ENCODE data around the gene MMP11.

The MMP11 gene

DNA sequence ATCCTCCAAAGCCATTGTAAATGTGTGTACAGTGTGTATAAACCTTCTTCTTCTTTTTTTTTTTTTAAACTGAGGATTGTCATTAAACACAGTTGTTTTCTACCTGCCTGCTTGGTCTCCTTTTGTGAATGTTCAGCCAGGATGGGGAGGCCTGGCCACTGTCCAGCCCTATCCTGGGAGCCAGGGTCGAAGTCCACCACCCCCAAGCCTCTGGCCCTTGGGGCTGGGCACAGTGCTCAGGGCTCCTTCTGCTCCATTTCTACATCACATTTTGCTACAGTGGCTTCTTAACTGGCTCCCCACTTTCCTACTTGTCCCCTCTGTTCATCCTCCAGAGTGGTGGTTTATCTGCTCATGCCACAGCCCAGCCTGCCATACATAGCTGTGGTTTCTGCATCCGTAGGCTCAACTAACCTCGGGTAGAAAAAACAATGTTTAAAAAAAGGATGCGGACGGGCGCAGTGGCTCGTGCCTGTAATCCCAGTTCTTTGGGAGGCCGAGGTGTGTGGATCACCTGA is 11.6 kb downstream of the MMP11 start:
- Histone ChIP-seq H3K27ac (ENCODE audit: low read length) (no peak overlapping the region), H3K27me3 (ENCODE audit: low read depth, low read length) (no peaks in the 10 kb centered on the region), H3K4me2 (ENCODE audit: low read length) (no peak overlapping the region), H4K20me1 (ENCODE audit: insufficient read depth, low read length) (peaks cover 19% of the 10 kb centered on the region), H3K9ac (ENCODE audit: low read length) (no peak overlapping the region), H3K79me2 (ENCODE audit: low read length) (peaks cover 20% of the 10 kb centered on the region), H3K4me1 (ENCODE audit: low read length) (peaks cover 21% of the 10 kb centered on the region), H3K4me3 (ENCODE audit: low read length) (no peak overlapping the region), H2AFZ (ENCODE audit: low read depth, low read length) (no peak overlapping the region), H3K9me3 (ENCODE audit: insufficient read depth, low read length) (no peaks in the 10 kb centered on the region), H3K36me3 (replicated peaks; ENCODE audit: low read depth, low read length) (peaks cover 4% of the 10 kb centered on the region)
- TF ChIP-seq, protein P1, sequence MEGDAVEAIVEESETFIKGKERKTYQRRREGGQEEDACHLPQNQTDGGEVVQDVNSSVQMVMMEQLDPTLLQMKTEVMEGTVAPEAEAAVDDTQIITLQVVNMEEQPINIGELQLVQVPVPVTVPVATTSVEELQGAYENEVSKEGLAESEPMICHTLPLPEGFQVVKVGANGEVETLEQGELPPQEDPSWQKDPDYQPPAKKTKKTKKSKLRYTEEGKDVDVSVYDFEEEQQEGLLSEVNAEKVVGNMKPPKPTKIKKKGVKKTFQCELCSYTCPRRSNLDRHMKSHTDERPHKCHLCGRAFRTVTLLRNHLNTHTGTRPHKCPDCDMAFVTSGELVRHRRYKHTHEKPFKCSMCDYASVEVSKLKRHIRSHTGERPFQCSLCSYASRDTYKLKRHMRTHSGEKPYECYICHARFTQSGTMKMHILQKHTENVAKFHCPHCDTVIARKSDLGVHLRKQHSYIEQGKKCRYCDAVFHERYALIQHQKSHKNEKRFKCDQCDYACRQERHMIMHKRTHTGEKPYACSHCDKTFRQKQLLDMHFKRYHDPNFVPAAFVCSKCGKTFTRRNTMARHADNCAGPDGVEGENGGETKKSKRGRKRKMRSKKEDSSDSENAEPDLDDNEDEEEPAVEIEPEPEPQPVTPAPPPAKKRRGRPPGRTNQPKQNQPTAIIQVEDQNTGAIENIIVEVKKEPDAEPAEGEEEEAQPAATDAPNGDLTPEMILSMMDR (IDR thresholded peaks at IDR 0.05; ENCODE audit: low read depth, low read length) = no peak
- TF ChIP-seq EZH2phosphoT487 (IDR thresholded peaks at IDR 0.05; ENCODE audit: low read depth) = no peak

GRCh38 chr22:23786261-23786710 is 13.6 kb downstream of the MMP11 start:
- H3K4me1 ChIP-seq (ENCODE audit: low read length) = peaks cover 41% of the 10 kb centered on the region
- H3K79me2 ChIP-seq (ENCODE audit: low read length) = peaks cover 40% of the 10 kb centered on the region
- peak overlapping the region; percentile 90 for H3K4me2 ChIP-seq (ENCODE audit: low read length)
- H3K27ac ChIP-seq (ENCODE audit: low read length) = peak overlapping the region; percentile 91
- peaks cover 33% of the 10 kb centered on the region for H4K20me1 ChIP-seq (ENCODE audit: insufficient read depth, low read length)
- peak overlapping the region; percentile 83 for H3K4me3 ChIP-seq (ENCODE audit: low read length)
- peak overlapping the region; percentile 97 for H3K9ac ChIP-seq (ENCODE audit: low read length)
- no peaks in the 10 kb centered on the region for H3K9me3 ChIP-seq (ENCODE audit: insufficient read depth, low read length)
- TF ChIP-seq EZH2phosphoT487 (IDR thresholded peaks at IDR 0.05; ENCODE audit: low read depth) = no peak
- TF ChIP-seq, protein P1 (IDR thresholded peaks at IDR 0.05; ENCODE audit: low read depth, low read length) = no peak
- H3K27me3 ChIP-seq (ENCODE audit: low read depth, low read length) = no peaks in the 10 kb centered on the region
- peaks cover 11% of the 10 kb centered on the region for H3K36me3 ChIP-seq (replicated peaks; ENCODE audit: low read depth, low read length)
- H2AFZ ChIP-seq (ENCODE audit: low read depth, low read length) = peak overlapping the region; percentile 41

- H3K9me3 ChIP-seq (ENCODE audit: insufficient read depth, low read length) = no peaks in the 10 kb centered on the region
- peaks cover 44% of the 10 kb centered on the region for H3K4me1 ChIP-seq (ENCODE audit: low read length)
- H3K4me2 ChIP-seq (ENCODE audit: low read length) = peak within 1 kb of the TSS; percentile 90
- H3K36me3 ChIP-seq (replicated peaks; ENCODE audit: low read depth, low read length) = peaks cover 18% of the 10 kb centered on the region
- peak within 1 kb of the TSS; percentile 83 for H3K4me3 ChIP-seq (ENCODE audit: low read length)
- H3K9ac ChIP-seq (ENCODE audit: low read length) = peak within 1 kb of the TSS; percentile 97
- H4K20me1 ChIP-seq (ENCODE audit: insufficient read depth, low read length) = peaks cover 40% of the 10 kb centered on the region
- H2AFZ ChIP-seq (ENCODE audit: low read depth, low read length) = peak within 1 kb of the TSS; percentile 41
- H3K79me2 ChIP-seq (ENCODE audit: low read length) = peaks cover 47% of the 10 kb centered on the region
- H3K27me3 ChIP-seq (ENCODE audit: low read depth, low read length) = no peaks in the 10 kb centered on the region
- H3K27ac ChIP-seq (ENCODE audit: low read length) = peak within 1 kb of the TSS; percentile 91
- no peak for TF ChIP-seq EZH2phosphoT487 (IDR thresholded peaks at IDR 0.05; ENCODE audit: low read depth)
- TF ChIP-seq, protein P1 (IDR thresholded peaks at IDR 0.05; ENCODE audit: low read depth, low read length) = no peak
Measured at GRCh38 chr22:23786752-23787599, 14.3 kb downstream of the MMP11 start, which contains the start of gene SMARCB1. TSS of gene SMARCB1 (plus strand) at chr22:23786966. CDS start at chr22:23787170, 204 bp downstream.

- no peaks in the 10 kb centered on the region for H3K9me3 ChIP-seq (ENCODE audit: insufficient read depth, low read length)
- H3K4me3 ChIP-seq (ENCODE audit: low read length) = peak overlapping the region; percentile 83
- no peaks in the 10 kb centered on the region for H3K27me3 ChIP-seq (ENCODE audit: low read depth, low read length)
- H3K4me1 ChIP-seq (ENCODE audit: low read length) = peaks cover 44% of the 10 kb centered on the region
- TF ChIP-seq, protein P1 (IDR thresholded peaks at IDR 0.05; ENCODE audit: low read depth, low read length) = no peak
- no peak for TF ChIP-seq EZH2phosphoT487 (IDR thresholded peaks at IDR 0.05; ENCODE audit: low read depth)
- H4K20me1 ChIP-seq (ENCODE audit: insufficient read depth, low read length) = peaks cover 44% of the 10 kb centered on the region
- peak overlapping the region; percentile 97 for H3K9ac ChIP-seq (ENCODE audit: low read length)
- H3K27ac ChIP-seq (ENCODE audit: low read length) = peak overlapping the region; percentile 23
- H2AFZ ChIP-seq (ENCODE audit: low read depth, low read length) = no peak overlapping the region
- H3K79me2 ChIP-seq (ENCODE audit: low read length) = peaks cover 53% of the 10 kb centered on the region
- peak overlapping the region; percentile 69 for H3K4me2 ChIP-seq (ENCODE audit: low read length)
- H3K36me3 ChIP-seq (replicated peaks; ENCODE audit: low read depth, low read length) = peaks cover 22% of the 10 kb centered on the region
Measured at GRCh38 chr22:23787600-23787896, 14.9 kb downstream of the MMP11 start.
